ENCODE measurements around the gene AS3MT. TPM values are rescaled to one million over a fixed set of nuclear protein-coding genes. Genes with fewer than 3 reads are reported as not detected.
"Not testable (repeated sequence)": the region's sequence is repeated elsewhere in the genome, so short reads cannot be mapped to it uniquely, and the experiment has no call there.

The AS3MT gene
- total and polyA plus RNA-seq, 3 experiments from 2014 or later = 0.44 TPM; not detected in 2

GRCh38 chr10:102832248-102832647 is 37.0 kb upstream of the AS3MT start:
- H3K4me3 Mint-ChIP-seq = no peak overlapping the region
- no peaks in the 10 kb centered on the region for H3K4me1 Mint-ChIP-seq

GRCh38 chr10:102832987-102833386 is 36.3 kb upstream of the AS3MT start:
- Histone ChIP-seq H3K4me3 (ENCODE audit: low read length) (no peak overlapping the region), H3K4me1 (ENCODE audit: insufficient read depth, low read length) (no peaks in the 10 kb centered on the region), H3K36me3 (ENCODE audit: insufficient read depth, low read length) (no peaks in the 10 kb centered on the region), H3K9me3 (ENCODE audit: low read length) (no peaks in the 10 kb centered on the region), H3K27me3 (ENCODE audit: insufficient read depth, low read length, poor library complexity, severe bottlenecking) (no peaks in the 10 kb centered on the region), H3K27ac (ENCODE audit: low read depth, low read length) (no peak overlapping the region)
- DNase-seq = no peak
- Mint-ChIP-seq H3K36me3 (peaks cover 0 to 7% (median 0%) of the 10 kb centered on the region in 3 donors), H3K27me3 (peaks cover 7 to 9% of the 10 kb centered on the region in 2 donors), H3K4me3 (no peak overlapping the region), H3K27ac (no peak overlapping the region), H3K9me3 (peaks cover 0 to 6% (median 4%) of the 10 kb centered on the region in 5 donors), H3K4me1 (no peaks in the 10 kb centered on the region)
- POLR2A ChIA-PET = no interaction called here
- CTCF ChIA-PET = no interaction called here

More at GRCh38 chr10:102832248-102832647, 37.0 kb upstream of the AS3MT start:
- Histone ChIP-seq H3K27me3 (ENCODE audit: insufficient read depth, low read length, poor library complexity, severe bottlenecking) (no peaks in the 10 kb centered on the region), H3K36me3 (ENCODE audit: insufficient read depth, low read length) (no peaks in the 10 kb centered on the region), H3K4me3 (ENCODE audit: low read length) (no peak overlapping the region), H3K9me3 (ENCODE audit: low read length) (no peaks in the 10 kb centered on the region), H3K27ac (ENCODE audit: low read depth, low read length) (no peak overlapping the region), H3K4me1 (ENCODE audit: insufficient read depth, low read length) (no peaks in the 10 kb centered on the region)
- no peaks in the 10 kb centered on the region for H3K9me3 Mint-ChIP-seq
- peak overlapping the region in 1 of 8 donors; percentile 29 for H3K27ac Mint-ChIP-seq
- no peak for DNase-seq
- ChIA-PET POLR2A (no interaction called here), CTCF (no interaction called here)
- no peaks in the 10 kb centered on the region for H3K36me3 Mint-ChIP-seq
- H3K27me3 Mint-ChIP-seq = peaks cover 4 to 6% of the 10 kb centered on the region in 2 donors

GRCh38 chr10:102834143-102834542 is 35.1 kb upstream of the AS3MT start:
- ChIA-PET POLR2A (no interaction called here), CTCF (interaction anchor here (1.3 to 3.8 kb wide), 2 partner anchors 236 to 410 kb away, joined by 4 to 13 read pairs; no protein-coding TSS in a partner anchor)
- Histone ChIP-seq H3K27me3 (ENCODE audit: insufficient read depth, low read length, poor library complexity, severe bottlenecking) (no peaks in the 10 kb centered on the region), H3K4me3 (ENCODE audit: low read length) (no peak overlapping the region), H3K27ac (ENCODE audit: low read depth, low read length) (no peak overlapping the region), H3K9me3 (ENCODE audit: low read length) (no peaks in the 10 kb centered on the region), H3K36me3 (ENCODE audit: insufficient read depth, low read length) (no peaks in the 10 kb centered on the region), H3K4me1 (ENCODE audit: insufficient read depth, low read length) (no peaks in the 10 kb centered on the region)
- H3K27me3 Mint-ChIP-seq = peaks cover 11 to 16% of the 10 kb centered on the region in 2 donors
- no peak overlapping the region for H3K4me3 Mint-ChIP-seq
- DNase-seq = no peak
- no peak overlapping the region for H3K27ac Mint-ChIP-seq
- no peaks in the 10 kb centered on the region for H3K4me1 Mint-ChIP-seq
- H3K9me3 Mint-ChIP-seq = peaks cover 4 to 13% (median 11%) of the 10 kb centered on the region in 5 donors
- peaks cover 0 to 10% (median 0%) of the 10 kb centered on the region in 3 donors for H3K36me3 Mint-ChIP-seq

- POLR2A ChIA-PET = no interaction called here
- no peaks in the 10 kb centered on the region for H3K9me3 ChIP-seq (ENCODE audit: low read length)
- peak; percentile 54 to 77 (median 60) for DNase-seq
- Mint-ChIP-seq H3K36me3 (peaks cover 0 to 10% (median 0%) of the 10 kb centered on the region in 3 donors), H3K27ac (peak overlapping the region in 1 of 8 donors; percentile 24), H3K27me3 (peaks cover 11 to 25% of the 10 kb centered on the region in 2 donors), H3K9me3 (peaks cover 8 to 14% (median 11%) of the 10 kb centered on the region in 5 donors), H3K4me1 (no peaks in the 10 kb centered on the region), H3K4me3 (no peak overlapping the region)
- no peaks in the 10 kb centered on the region for H3K36me3 ChIP-seq (ENCODE audit: insufficient read depth, low read length)
- CTCF ChIA-PET = interaction anchor here (0.9 to 3.8 kb wide), 9 partner anchors 13 to 498 kb away, joined by 3 to 13 read pairs (median 4); partner anchors contain the start of gene CNNM2
- H3K4me3 ChIP-seq (ENCODE audit: low read length) = no peak overlapping the region
- H3K27me3 ChIP-seq (ENCODE audit: insufficient read depth, low read length, poor library complexity, severe bottlenecking) = no peaks in the 10 kb centered on the region
- H3K27ac ChIP-seq (ENCODE audit: low read depth, low read length) = no peak overlapping the region
- no peaks in the 10 kb centered on the region for H3K4me1 ChIP-seq (ENCODE audit: insufficient read depth, low read length)
Observed at GRCh38 chr10:102835007-102835482, 34.2 kb upstream of the AS3MT start.

GRCh38 chr10:102837230-102837721 is 32.0 kb upstream of the AS3MT start, which contains the start of gene CYP17A1:
Gene CYP17A1 (minus strand): TSS chr10:102837413. CDS start chr10:102837361, 52 bp downstream.
- ChIA-PET CTCF (interaction anchor here (0.7 to 3.8 kb wide), 3 partner anchors 9 to 407 kb away, joined by 3 to 13 read pairs (median 3); no protein-coding TSS in a partner anchor), POLR2A (no interaction called here)
- H3K36me3 ChIP-seq (ENCODE audit: insufficient read depth, low read length) = no peaks in the 10 kb centered on the region
- no peaks in the 10 kb centered on the region for H3K4me1 ChIP-seq (ENCODE audit: insufficient read depth, low read length)
- no peaks in the 10 kb centered on the region for H3K4me1 Mint-ChIP-seq
- peaks cover 8 to 14% (median 11%) of the 10 kb centered on the region in 5 donors for H3K9me3 Mint-ChIP-seq
- H3K27ac ChIP-seq (ENCODE audit: low read depth, low read length) = no peak within 1 kb of the TSS
- no peak for DNase-seq
- no peaks in the 10 kb centered on the region for H3K9me3 ChIP-seq (ENCODE audit: low read length)
- peaks cover 10 to 31% of the 10 kb centered on the region in 2 donors for H3K27me3 Mint-ChIP-seq
- H3K4me3 ChIP-seq (ENCODE audit: low read length) = no peak within 1 kb of the TSS
- peak within 1 kb of the TSS in 1 of 8 donors; percentile 74 for H3K27ac Mint-ChIP-seq
- no peak within 1 kb of the TSS for H3K4me3 Mint-ChIP-seq
- H3K36me3 Mint-ChIP-seq = peaks cover 0 to 10% (median 0%) of the 10 kb centered on the region in 3 donors
- H3K27me3 ChIP-seq (ENCODE audit: insufficient read depth, low read length, poor library complexity, severe bottlenecking) = no peaks in the 10 kb centered on the region

GRCh38 chr10:102838276-102838927 is 30.9 kb upstream of the AS3MT start:
- H3K4me3 Mint-ChIP-seq; CTCF ChIA-PET; H3K4me3 ChIP-seq (ENCODE audit: low read length); POLR2A ChIA-PET; H3K27me3 ChIP-seq (ENCODE audit: insufficient read depth, low read length, poor library complexity, severe bottlenecking); H3K9me3 ChIP-seq (ENCODE audit: low read length); H3K27ac ChIP-seq (ENCODE audit: low read depth, low read length); H3K36me3 ChIP-seq (ENCODE audit: insufficient read depth, low read length); DNase-seq; H3K4me1 Mint-ChIP-seq; H3K4me1 ChIP-seq (ENCODE audit: insufficient read depth, low read length); H3K27ac Mint-ChIP-seq: not testable (repeated sequence)
- Mint-ChIP-seq H3K9me3 (peaks cover 8 to 14% (median 11%) of the 10 kb centered on the region in 5 donors), H3K27me3 (peaks cover 14 to 40% of the 10 kb centered on the region in 2 donors), H3K36me3 (peaks cover 0 to 10% (median 0%) of the 10 kb centered on the region in 3 donors)

- Histone ChIP-seq H3K9me3 (ENCODE audit: low read length) (no peaks in the 10 kb centered on the region), H3K4me3 (ENCODE audit: low read length) (no peak overlapping the region), H3K36me3 (ENCODE audit: insufficient read depth, low read length) (no peaks in the 10 kb centered on the region), H3K27ac (ENCODE audit: low read depth, low read length) (no peak overlapping the region), H3K27me3 (ENCODE audit: insufficient read depth, low read length, poor library complexity, severe bottlenecking) (no peaks in the 10 kb centered on the region), H3K4me1 (ENCODE audit: insufficient read depth, low read length) (no peaks in the 10 kb centered on the region)
- ChIA-PET POLR2A (no interaction called here), CTCF (no interaction called here)
- H3K4me3 Mint-ChIP-seq = no peak overlapping the region
- no peaks in the 10 kb centered on the region for H3K4me1 Mint-ChIP-seq
- peaks cover 18 to 41% of the 10 kb centered on the region in 2 donors for H3K27me3 Mint-ChIP-seq
- no peak overlapping the region for H3K27ac Mint-ChIP-seq
- peaks cover 0 to 13% (median 0%) of the 10 kb centered on the region in 3 donors for H3K36me3 Mint-ChIP-seq
- no peak for DNase-seq
- peaks cover 8 to 14% (median 11%) of the 10 kb centered on the region in 5 donors for H3K9me3 Mint-ChIP-seq
Observed at GRCh38 chr10:102841827-102842345, 27.4 kb upstream of the AS3MT start.

- CTCF ChIA-PET; H3K27ac ChIP-seq (ENCODE audit: low read depth, low read length); DNase-seq; H3K36me3 ChIP-seq (ENCODE audit: insufficient read depth, low read length); H3K36me3 Mint-ChIP-seq; H3K4me3 Mint-ChIP-seq; H3K9me3 ChIP-seq (ENCODE audit: low read length); H3K4me1 ChIP-seq (ENCODE audit: insufficient read depth, low read length); POLR2A ChIA-PET; H3K27me3 ChIP-seq (ENCODE audit: insufficient read depth, low read length, poor library complexity, severe bottlenecking); H3K27ac Mint-ChIP-seq; H3K4me3 ChIP-seq (ENCODE audit: low read length); H3K9me3 Mint-ChIP-seq; H3K4me1 Mint-ChIP-seq: not testable (repeated sequence)
- peaks cover 14 to 36% of the 10 kb centered on the region in 2 donors for H3K27me3 Mint-ChIP-seq
Observed at GRCh38 chr10:102843139-102843538, 26.1 kb upstream of the AS3MT start.

All from CD8-positive, alpha-beta memory T cell (primary cell).